ENCODE measurements around the gene JAG2.

- no peak for TF ChIP-seq CTCF (IDR thresholded peaks at IDR 0.05; ENCODE audit: low read length)
- TF ChIP-seq EZH2 (IDR thresholded peaks at IDR 0.05; ENCODE audit: borderline replicate concordance, low read length), result no peak
These were observed 1.4 kb upstream of the JAG2 start for GRCh38 chr14:105169776-105170655.
